SU-DHL-6 (cell line): ENCODE data around the gene IGF2R.

Source experiments
- H2AFZ ChIP-seq: fragments of 200-600 bp; sonication (generic); 2 replicates; pipeline ENCODE4 v1.6.1; 2014; ENCODE audit warnings: low read depth, mild to moderate bottlenecking, moderate library complexity, mixed read lengths, antibody characterized with exemption, low read length; ENCODE audit not compliant: severe bottlenecking
- H3F3A ChIP-seq: fragments of 200-600 bp; shearing (Covaris generic); 2 replicates; pipeline ENCODE4 v1.6.0; 2016; ENCODE audit warnings: antibody characterized with exemption, mild to moderate bottlenecking; ENCODE audit not compliant: insufficient read depth
- H3K27ac ChIP-seq: fragments of 200-600 bp; sonication (generic); 2 replicates; pipeline ENCODE4 v1.5.1; 2016; ENCODE audit warnings: low read depth, mild to moderate bottlenecking, low read length, moderate library complexity, mixed read lengths
- H3K27me3 ChIP-seq: fragments of 200-600 bp; sonication (generic), shearing (Covaris generic); 2 replicates; pipeline ENCODE4 v1.6.0; 2014; ENCODE audit warnings: mild to moderate bottlenecking, low read length
- H3K36me3 ChIP-seq: fragments of 200-600 bp; sonication (generic); 2 replicates; pipeline ENCODE4 v1.6.1; 2014; ENCODE audit warnings: mild to moderate bottlenecking, low read length, mixed read lengths
- H3K4me2 ChIP-seq: fragments of 300-600, 200-600 bp; shearing (Covaris generic), sonication (generic); 2 replicates; pipeline ENCODE4 v1.6.0; 2014; ENCODE audit warnings: low read length, low read depth, mild to moderate bottlenecking; ENCODE audit not compliant: poor library complexity, severe bottlenecking
- H3K4me3 ChIP-seq: fragments of 200-600 bp; sonication (generic); 2 replicates; pipeline ENCODE4 v1.5.1; 2014; ENCODE audit warnings: antibody characterized with exemption, low read length, mild to moderate bottlenecking, mixed read lengths; ENCODE audit not compliant: insufficient read depth, poor library complexity, severe bottlenecking
- H3K79me2 ChIP-seq: fragments of 200-600 bp; sonication (generic); 2 replicates; pipeline ENCODE4 v1.6.1; 2014; ENCODE audit warnings: mild to moderate bottlenecking, low read length, moderate library complexity; ENCODE audit not compliant: insufficient read depth
- H3K9ac ChIP-seq: fragments of 200-600 bp; sonication (generic); 2 replicates; pipeline ENCODE4 v1.7.0; 2014; ENCODE audit warnings: mild to moderate bottlenecking, low read length
- H3K9me2 ChIP-seq: fragments of 200-600 bp; sonication (generic); replicated peaks from 2 replicates; pipeline ENCODE4 v1.6.1; 2014; ENCODE audit warnings: low read length; ENCODE audit not compliant: insufficient read depth
- H3K9me3 ChIP-seq: fragments of 200-600 bp; sonication (generic); 2 replicates; pipeline ENCODE4 v1.6.1; 2014; ENCODE audit warnings: low read length, mixed read lengths; ENCODE audit not compliant: insufficient read depth
- H4K20me1 ChIP-seq: fragments of 200-600 bp; sonication (generic); 2 replicates; pipeline ENCODE4 v1.6.1; 2014; ENCODE audit warnings: low read depth, mild to moderate bottlenecking, antibody characterized with exemption, low read length, moderate library complexity, mixed read lengths
- EZH2phosphoT487 ChIP-seq: fragments of 200-600 bp; sonication (generic), shearing (Covaris generic); conservative IDR thresholded peaks from 2 replicates; pipeline ENCODE4 v1.6.1; 2018; ENCODE audit warnings: mild to moderate bottlenecking, antibody characterized with exemption, low read length, moderate library complexity, mixed read lengths
- TF ChIP-seq, protein P1 (sequence below): fragments of 200-600 bp; sonication (generic); IDR thresholded peaks from one replicate; pipeline ENCODE4 v1.5.1; 2017; ENCODE audit warnings: antibody characterized with exemption, mild to moderate bottlenecking, low read length, moderate library complexity; ENCODE audit not compliant: insufficient read depth, poor library complexity, severe bottlenecking

Gene IGF2R

GRCh38 chr6:160069459-160069858 lies 100.6 kb downstream of the IGF2R start:
- Histone ChIP-seq H3K27me3 (no peaks in the 10 kb centered on the region), H3K79me2 (no peaks in the 10 kb centered on the region), H3K4me3 (no peak overlapping the region), H3K36me3 (no peaks in the 10 kb centered on the region), H3K9me2 (no peaks in the 10 kb centered on the region), H3K4me2 (peak overlapping the region; percentile 9), H3K9me3 (no peaks in the 10 kb centered on the region), H3K9ac (no peak overlapping the region), H4K20me1 (no peaks in the 10 kb centered on the region; the same call in 1 of the 2 replicates), H3K27ac (no peak overlapping the region), H3F3A (no peaks in the 10 kb centered on the region), H2AFZ (no peak overlapping the region)
- TF ChIP-seq EZH2phosphoT487, result no peak
- TF ChIP-seq, protein P1, sequence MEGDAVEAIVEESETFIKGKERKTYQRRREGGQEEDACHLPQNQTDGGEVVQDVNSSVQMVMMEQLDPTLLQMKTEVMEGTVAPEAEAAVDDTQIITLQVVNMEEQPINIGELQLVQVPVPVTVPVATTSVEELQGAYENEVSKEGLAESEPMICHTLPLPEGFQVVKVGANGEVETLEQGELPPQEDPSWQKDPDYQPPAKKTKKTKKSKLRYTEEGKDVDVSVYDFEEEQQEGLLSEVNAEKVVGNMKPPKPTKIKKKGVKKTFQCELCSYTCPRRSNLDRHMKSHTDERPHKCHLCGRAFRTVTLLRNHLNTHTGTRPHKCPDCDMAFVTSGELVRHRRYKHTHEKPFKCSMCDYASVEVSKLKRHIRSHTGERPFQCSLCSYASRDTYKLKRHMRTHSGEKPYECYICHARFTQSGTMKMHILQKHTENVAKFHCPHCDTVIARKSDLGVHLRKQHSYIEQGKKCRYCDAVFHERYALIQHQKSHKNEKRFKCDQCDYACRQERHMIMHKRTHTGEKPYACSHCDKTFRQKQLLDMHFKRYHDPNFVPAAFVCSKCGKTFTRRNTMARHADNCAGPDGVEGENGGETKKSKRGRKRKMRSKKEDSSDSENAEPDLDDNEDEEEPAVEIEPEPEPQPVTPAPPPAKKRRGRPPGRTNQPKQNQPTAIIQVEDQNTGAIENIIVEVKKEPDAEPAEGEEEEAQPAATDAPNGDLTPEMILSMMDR, result no peak

- Histone ChIP-seq H3K9me3 (no peaks in the 10 kb centered on the region), H3K79me2 (no peaks in the 10 kb centered on the region), H3K27ac (no peak overlapping the region), H3K9me2 (no peaks in the 10 kb centered on the region), H3K36me3 (no peaks in the 10 kb centered on the region), H2AFZ (no peak overlapping the region), H3K4me2 (no peak overlapping the region), H3K4me3 (no peak overlapping the region), H3K27me3 (no peaks in the 10 kb centered on the region), H4K20me1 (no peaks in the 10 kb centered on the region; the same call in 1 of the 2 replicates), H3F3A (no peaks in the 10 kb centered on the region), H3K9ac (no peak overlapping the region)
- TF ChIP-seq, protein P1, result no peak
- TF ChIP-seq EZH2phosphoT487, result no peak
These were observed 101.5 kb downstream of the IGF2R start for GRCh38 chr6:160070427-160070826.

DNA sequence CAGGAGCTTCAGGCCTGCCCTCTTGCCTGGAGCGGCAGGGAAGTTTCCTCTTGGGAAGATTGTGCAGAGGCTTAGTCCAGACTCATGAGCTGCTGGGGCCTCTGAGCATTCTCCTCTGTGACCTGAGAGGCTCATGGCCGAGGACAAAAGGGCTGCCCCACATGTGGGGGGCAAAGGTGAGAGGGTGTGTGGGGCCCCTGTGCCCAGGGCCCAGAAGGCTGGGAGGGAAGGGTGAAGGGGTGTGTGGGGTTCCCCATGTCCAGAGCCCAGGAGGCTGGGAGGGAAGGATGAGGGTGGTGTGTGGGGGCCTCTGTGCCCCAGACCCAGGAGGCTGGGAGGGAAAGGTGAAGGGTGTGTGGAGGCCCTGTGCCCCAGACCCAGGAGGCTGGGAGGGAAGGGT lies 101.9 kb downstream of the IGF2R start:
- Histone ChIP-seq H3K36me3 (no peaks in the 10 kb centered on the region), H3K4me2 (no peak overlapping the region), H3K27ac (no peak overlapping the region), H3K9me3 (no peaks in the 10 kb centered on the region), H4K20me1 (no peaks in the 10 kb centered on the region; the same call in 1 of the 2 replicates), H3K79me2 (no peaks in the 10 kb centered on the region), H3K27me3 (no peaks in the 10 kb centered on the region), H3F3A (no peaks in the 10 kb centered on the region), H2AFZ (no peak overlapping the region), H3K9ac (no peak overlapping the region), H3K4me3 (no peak overlapping the region), H3K9me2 (no peaks in the 10 kb centered on the region)
- TF ChIP-seq, protein P1, result no peak
- no peak for TF ChIP-seq EZH2phosphoT487
